Colonic mucosa (tissue), 4 donors: ENCODE results near the gene ANKRD66. TPM values are rescaled to one million over a fixed set of nuclear protein-coding genes. Genes with fewer than 3 reads are reported as not detected.

ENCODE experiments used
- DNase-seq: peaks from one replicate; pipeline ENCODE4 v3.0.0-alpha.2; 2020
- H3K27ac ChIP-seq: fragments of 200-600 bp; one replicate; pipeline ENCODE4 v1.8.0; 2021
- H3K27me3 ChIP-seq: fragments of 200-600 bp; one replicate; pipeline ENCODE4 v1.8.0; 2021
- H3K36me3 ChIP-seq: fragments of 200-600 bp; one replicate; pipeline ENCODE4 v1.8.0; 2021
- H3K4me1 ChIP-seq: fragments of 200-600 bp; one replicate; pipeline ENCODE4 v1.8.0; 2021; ENCODE audit warnings: mild to moderate bottlenecking
- H3K4me3 ChIP-seq: fragments of 200-600 bp; one replicate; pipeline ENCODE4 v1.8.0; 2021
- H3K9ac ChIP-seq, 2 donors: one replicate each; pipeline ENCODE4 v1.7.0; 2013; ENCODE audit warnings: control low read depth in 2 of 2, low read depth in 2 of 2, low read length in 2 of 2
- H3K9me3 ChIP-seq: fragments of 200-600 bp; one replicate; pipeline ENCODE4 v1.8.0; 2021
- intact Hi-C: fragments of 100-400 bp; cut with DNase I; formaldehyde crosslinking; loops from one replicate; pipeline ENCODE4 v1.14.1; 2022
- total RNA-seq, 2 donors: library from RNA; stranded (reverse); fragmentation: NEBNext Ultra II Directional in 1 of 2; extraction: Animal tissue kit (Norgen Biotek cat#: 25700) in 1 of 2; gene quantifications; one replicate each; pipeline ENCODE4 v1.2.1, GENCODE V29; 2021
- TF ChIP-seq, protein P1 (sequence below): fragments of 200-600 bp; IDR thresholded peaks from one replicate; pipeline ENCODE4 v1.8.0; 2022; ENCODE audit warnings: antibody characterized with exemption, mild to moderate bottlenecking
- donor health status: healthy.
- donor health status: DM: no; HTN: no; CAD: no.
- donor health status: DM: no; HTN: no; CAD: no.

The ANKRD66 gene
- total RNA-seq, 2 donors from 2014 or later: not detected

DNA sequence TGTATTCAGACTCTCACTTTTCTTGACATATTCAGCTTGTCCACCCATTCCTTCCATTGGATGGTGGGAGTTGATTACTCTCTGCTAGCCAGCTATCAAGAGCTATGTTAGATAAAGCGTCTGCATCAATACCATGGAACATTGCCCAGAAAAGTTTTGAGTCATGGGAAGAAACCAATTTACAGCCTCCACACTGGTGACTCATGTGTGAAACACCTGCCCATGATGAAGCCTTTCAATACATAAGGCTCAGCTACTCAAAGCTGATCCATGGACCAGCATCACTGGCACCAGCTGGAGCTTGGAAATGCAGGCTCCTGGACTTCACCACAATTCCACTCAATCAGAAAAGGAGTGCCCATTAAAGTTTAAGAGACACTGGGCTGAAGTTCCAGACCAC lies 27.6 kb upstream of the ANKRD66 start:
- no peaks in the 10 kb centered on the region for H3K9me3 ChIP-seq
- no peak overlapping the region for H3K9ac ChIP-seq
- H3K4me1 ChIP-seq: no peaks in the 10 kb centered on the region
- no peaks in the 10 kb centered on the region for H3K36me3 ChIP-seq
- DNase-seq: no peak
- no peaks in the 10 kb centered on the region for H3K27me3 ChIP-seq
- TF ChIP-seq, protein P1, sequence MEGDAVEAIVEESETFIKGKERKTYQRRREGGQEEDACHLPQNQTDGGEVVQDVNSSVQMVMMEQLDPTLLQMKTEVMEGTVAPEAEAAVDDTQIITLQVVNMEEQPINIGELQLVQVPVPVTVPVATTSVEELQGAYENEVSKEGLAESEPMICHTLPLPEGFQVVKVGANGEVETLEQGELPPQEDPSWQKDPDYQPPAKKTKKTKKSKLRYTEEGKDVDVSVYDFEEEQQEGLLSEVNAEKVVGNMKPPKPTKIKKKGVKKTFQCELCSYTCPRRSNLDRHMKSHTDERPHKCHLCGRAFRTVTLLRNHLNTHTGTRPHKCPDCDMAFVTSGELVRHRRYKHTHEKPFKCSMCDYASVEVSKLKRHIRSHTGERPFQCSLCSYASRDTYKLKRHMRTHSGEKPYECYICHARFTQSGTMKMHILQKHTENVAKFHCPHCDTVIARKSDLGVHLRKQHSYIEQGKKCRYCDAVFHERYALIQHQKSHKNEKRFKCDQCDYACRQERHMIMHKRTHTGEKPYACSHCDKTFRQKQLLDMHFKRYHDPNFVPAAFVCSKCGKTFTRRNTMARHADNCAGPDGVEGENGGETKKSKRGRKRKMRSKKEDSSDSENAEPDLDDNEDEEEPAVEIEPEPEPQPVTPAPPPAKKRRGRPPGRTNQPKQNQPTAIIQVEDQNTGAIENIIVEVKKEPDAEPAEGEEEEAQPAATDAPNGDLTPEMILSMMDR: no peak
- intact Hi-C loops: no loop called here
- H3K4me3 ChIP-seq: no peak overlapping the region
- no peak overlapping the region for H3K27ac ChIP-seq

DNA sequence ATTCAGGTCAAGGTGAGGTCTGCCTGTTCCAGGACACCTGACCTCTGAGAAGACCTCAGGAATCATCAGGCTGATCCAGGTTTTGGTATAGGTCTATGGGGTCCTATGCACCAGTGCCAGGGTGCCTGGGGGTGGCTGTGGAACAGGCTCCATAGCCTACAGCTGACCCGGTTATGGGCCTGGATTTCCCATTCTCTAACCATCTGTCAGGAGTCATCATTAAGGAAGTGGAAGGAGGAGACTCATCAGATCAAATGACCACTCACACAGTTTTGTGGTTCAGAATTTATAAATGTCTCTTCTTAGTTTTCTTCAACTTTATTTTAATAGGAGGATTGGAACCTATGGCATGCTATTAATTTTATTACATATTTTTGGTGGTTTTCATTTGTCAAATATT lies 26.3 kb upstream of the ANKRD66 start:
- H3K36me3 ChIP-seq: no peaks in the 10 kb centered on the region
- H3K27ac ChIP-seq: no peak overlapping the region
- no peak overlapping the region for H3K9ac ChIP-seq
- no peak overlapping the region for H3K4me3 ChIP-seq
- H3K4me1 ChIP-seq: no peaks in the 10 kb centered on the region
- intact Hi-C loops: no loop called here
- TF ChIP-seq, protein P1: no peak
- H3K27me3 ChIP-seq: no peaks in the 10 kb centered on the region
- H3K9me3 ChIP-seq: no peaks in the 10 kb centered on the region
- no peak for DNase-seq

DNA sequence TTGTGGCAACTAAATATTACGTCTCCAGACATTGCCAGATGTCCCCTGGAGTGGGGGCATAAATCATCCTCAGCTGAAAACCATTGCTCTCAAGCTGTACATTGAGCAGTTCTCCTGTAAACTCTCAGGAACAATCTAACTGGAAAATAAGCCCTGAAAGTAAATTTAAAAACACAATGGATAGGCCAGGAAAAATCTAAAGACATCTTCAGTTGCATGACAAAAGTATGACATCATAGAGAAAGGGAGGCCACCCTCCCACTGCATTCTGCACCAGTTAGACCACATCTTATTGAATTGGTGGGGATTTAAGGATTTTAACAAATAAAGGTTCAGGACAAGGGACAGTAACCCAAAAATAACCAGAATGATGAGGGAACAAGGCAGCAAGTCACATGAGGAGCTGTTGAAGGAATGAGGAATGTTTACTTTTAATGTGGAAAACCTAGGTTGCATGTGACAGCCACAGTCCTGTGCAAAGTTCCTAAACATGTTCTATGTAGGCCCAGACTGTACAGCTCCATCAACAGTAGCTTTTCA lies 16.9 kb upstream of the ANKRD66 start:
- H3K27me3 ChIP-seq: no peaks in the 10 kb centered on the region
- H3K27ac ChIP-seq: no peak overlapping the region
- no peak overlapping the region for H3K4me3 ChIP-seq
- H3K4me1 ChIP-seq: no peaks in the 10 kb centered on the region
- no peak for DNase-seq
- H3K9ac ChIP-seq: no peak overlapping the region
- TF ChIP-seq, protein P1: no peak
- H3K36me3 ChIP-seq: no peaks in the 10 kb centered on the region
- intact Hi-C loops: no loop called here
- H3K9me3 ChIP-seq: no peaks in the 10 kb centered on the region

DNA sequence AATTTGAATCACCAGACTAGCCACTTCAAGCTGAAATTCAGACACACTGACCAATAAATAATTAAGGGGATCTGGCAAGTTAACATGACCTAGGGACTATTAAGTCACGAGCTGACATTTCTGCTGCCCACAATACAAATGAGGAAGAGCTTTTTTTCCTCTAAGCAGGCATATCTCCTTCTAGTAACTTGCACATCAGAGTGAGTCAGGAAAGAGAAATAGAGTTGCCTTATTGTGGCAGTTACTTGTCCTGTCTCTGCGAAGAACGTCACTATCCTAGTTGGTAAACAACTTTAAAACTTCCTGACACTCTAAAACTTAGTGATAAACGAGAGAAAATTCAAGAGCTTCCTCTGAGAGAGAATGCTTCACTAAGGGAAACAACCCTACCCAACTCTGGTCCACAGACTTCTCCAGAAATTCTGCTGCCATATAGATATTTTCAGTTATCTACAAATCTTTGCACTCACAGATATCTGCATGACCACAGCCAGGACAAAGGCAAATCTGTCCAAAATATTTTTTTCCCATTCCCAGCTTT lies 15.7 kb upstream of the ANKRD66 start:
- DNase-seq: no peak

DNA sequence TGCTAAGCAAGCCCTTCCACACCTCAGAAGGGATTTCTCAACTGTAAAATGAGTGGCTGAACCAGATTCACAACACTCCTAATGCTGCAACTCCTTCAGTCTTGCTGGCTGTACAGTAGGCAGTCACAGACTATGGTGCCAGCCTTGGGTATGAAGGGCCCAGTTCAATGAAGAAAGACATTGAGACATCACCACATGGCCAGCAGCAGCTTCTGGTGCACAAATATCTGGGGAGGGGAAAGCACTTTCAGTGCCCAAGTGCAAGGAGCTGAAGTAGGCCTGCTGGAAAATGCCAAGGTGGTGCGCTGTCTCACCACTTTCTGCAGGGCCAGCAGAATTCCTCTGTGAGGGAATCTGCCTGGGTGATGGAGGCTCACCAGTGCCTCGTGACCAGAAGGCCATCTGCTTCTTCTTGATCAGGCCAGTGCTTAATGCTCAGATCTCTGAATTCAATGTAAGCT lies 13.4 kb upstream of the ANKRD66 start:
- Histone ChIP-seq H3K27me3 (no peaks in the 10 kb centered on the region), H3K9ac (no peak overlapping the region), H3K4me3 (no peak overlapping the region), H3K27ac (no peak overlapping the region), H3K9me3 (no peaks in the 10 kb centered on the region), H3K4me1 (no peaks in the 10 kb centered on the region), H3K36me3 (no peaks in the 10 kb centered on the region)
- DNase-seq: no peak
- TF ChIP-seq, protein P1: no peak
- intact Hi-C loops: no loop called here

More for the DNA sequence above, 15.7 kb upstream of the ANKRD66 start:
- TF ChIP-seq, protein P1: no peak
- Histone ChIP-seq H3K9me3 (no peaks in the 10 kb centered on the region), H3K4me1 (no peaks in the 10 kb centered on the region), H3K36me3 (no peaks in the 10 kb centered on the region), H3K9ac (no peak overlapping the region), H3K27me3 (no peaks in the 10 kb centered on the region), H3K27ac (no peak overlapping the region), H3K4me3 (no peak overlapping the region)
- intact Hi-C loops: no loop called here
